ENCODE results near the gene GSTA4. TPM values are rescaled to one million over a fixed set of nuclear protein-coding genes. Genes with fewer than 3 reads are reported as not detected.
"Not testable (repeated sequence)": the region's sequence is repeated elsewhere in the genome, so short reads cannot be mapped to it uniquely, and the experiment has no call there.

GSTA4 gene
- total RNA-seq, 1 donor from 2014 or later, result 35.8 TPM

DNA sequence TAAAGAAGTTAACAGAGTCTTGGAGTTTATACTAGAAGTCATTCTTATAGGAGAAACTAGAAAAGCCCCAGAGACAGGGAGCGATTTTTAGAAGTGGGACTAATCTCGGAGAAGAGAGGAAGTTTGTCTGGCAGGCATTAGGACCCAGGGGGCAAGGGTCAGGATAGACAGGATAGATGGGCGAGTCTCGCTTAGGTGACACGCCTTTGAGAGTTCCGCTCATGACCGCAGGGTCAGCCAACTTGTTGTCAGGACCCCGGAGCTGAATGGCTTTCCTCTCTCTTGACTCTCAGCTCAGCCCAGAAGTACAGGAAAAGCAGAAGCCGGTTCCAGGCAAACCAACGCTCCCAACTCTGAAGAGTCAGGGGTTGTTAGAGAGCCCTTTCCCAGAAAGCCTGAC is 34.1 kb downstream of the GSTA4 start:
- intact Hi-C loops (cut with micrococcal nuclease); H3K27ac Mint-ChIP-seq; H3K9me3 Mint-ChIP-seq; DNase-seq (ENCODE audit: low spot score); H3K4me1 Mint-ChIP-seq (ENCODE audit: low read depth); H3K36me3 Mint-ChIP-seq (ENCODE audit: low read depth); H3K4me3 Mint-ChIP-seq: not testable (repeated sequence)
- H3K27me3 Mint-ChIP-seq (ENCODE audit: insufficient read depth), result peaks cover 10% of the 10 kb centered on the region

DNA sequence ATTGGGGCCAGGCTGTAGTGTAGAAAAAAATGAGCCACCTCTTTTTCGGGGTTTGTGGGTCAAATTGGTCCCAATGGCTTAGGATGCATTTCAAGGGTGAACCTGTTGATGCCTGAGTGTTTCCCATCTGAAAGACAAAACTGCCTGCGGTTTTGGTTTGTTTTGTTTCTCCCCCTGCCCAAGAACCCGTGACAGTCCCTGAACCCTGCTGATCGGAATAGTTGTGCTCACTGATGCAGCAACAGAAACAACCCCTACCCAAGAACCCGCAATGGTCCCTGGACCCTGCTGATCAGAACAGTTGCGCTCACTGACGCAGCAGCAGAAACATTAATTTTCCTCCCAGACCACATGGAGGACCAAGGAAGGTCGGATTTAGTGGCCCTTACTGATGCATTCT is 34.9 kb downstream of the GSTA4 start:
- H3K36me3 Mint-ChIP-seq (ENCODE audit: low read depth); H3K4me1 Mint-ChIP-seq (ENCODE audit: low read depth); intact Hi-C loops (cut with micrococcal nuclease); DNase-seq (ENCODE audit: low spot score); H3K27ac Mint-ChIP-seq; H3K9me3 Mint-ChIP-seq; H3K4me3 Mint-ChIP-seq: not testable (repeated sequence)
- peaks cover 12% of the 10 kb centered on the region for H3K27me3 Mint-ChIP-seq (ENCODE audit: insufficient read depth)

DNA sequence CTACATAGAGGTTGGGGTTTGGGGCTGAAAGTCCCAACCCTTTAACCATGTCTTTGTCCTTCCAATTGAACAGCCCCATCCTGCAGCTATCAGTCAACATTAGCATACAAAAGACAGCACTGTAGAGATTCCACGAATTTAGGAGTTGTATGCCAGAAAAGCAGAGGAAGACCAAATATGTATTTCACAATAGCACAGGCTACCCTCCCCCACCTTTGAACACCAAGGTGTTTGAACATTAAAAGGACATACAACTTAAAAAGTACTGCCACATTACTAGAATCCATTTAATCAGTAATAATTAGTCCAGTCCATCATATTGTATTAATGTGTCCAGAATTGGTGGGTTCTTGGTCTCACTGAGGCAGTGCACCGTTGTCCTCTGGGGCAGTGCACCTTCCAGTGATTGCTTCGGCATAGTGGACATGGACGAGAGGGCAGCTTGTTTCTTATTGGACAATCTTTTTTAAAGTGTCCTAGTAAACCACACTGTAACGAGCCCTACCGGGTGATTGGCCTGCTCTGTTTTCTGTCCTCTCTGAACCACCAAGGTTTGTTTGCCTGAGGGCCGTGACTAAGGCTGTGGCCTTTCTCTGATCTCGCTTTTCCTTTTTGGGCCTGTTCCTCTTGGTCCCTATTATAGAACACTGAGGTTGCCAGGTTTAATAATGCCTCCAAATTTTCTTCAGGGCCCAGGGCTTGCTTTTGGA is 36.4 kb downstream of the GSTA4 start:
- no peak for DNase-seq (ENCODE audit: low spot score)
- Mint-ChIP-seq H3K27me3 (ENCODE audit: insufficient read depth) (peaks cover 12% of the 10 kb centered on the region), H3K9me3 (no peaks in the 10 kb centered on the region), H3K4me1 (ENCODE audit: low read depth) (no peaks in the 10 kb centered on the region), H3K27ac (no peak overlapping the region), H3K36me3 (ENCODE audit: low read depth) (no peaks in the 10 kb centered on the region), H3K4me3 (no peak overlapping the region)
- intact Hi-C loops (cut with micrococcal nuclease), result no loop called here

DNA sequence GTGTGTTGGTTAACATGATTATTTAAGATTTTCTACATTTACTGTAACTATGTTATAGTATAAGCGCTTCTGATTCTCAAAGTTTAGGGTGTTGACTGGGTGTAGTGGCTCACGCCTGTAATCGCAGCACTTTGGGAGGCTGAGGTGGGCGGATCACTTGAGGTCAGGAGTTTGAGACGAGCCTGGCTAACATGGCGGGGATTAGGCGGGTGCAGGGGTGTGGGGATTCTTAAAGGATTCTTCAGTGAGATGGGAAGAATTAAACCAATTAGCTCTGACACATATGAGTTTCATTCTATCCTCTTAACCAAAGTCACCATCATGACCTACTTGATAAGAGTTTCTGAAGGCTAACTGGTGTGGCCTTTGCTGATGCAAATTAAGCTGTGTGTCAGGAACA is 39.2 kb downstream of the GSTA4 start:
- Mint-ChIP-seq H3K27ac (no peak overlapping the region), H3K36me3 (ENCODE audit: low read depth) (no peaks in the 10 kb centered on the region), H3K4me1 (ENCODE audit: low read depth) (no peaks in the 10 kb centered on the region), H3K4me3 (no peak overlapping the region), H3K9me3 (no peaks in the 10 kb centered on the region), H3K27me3 (ENCODE audit: insufficient read depth) (peaks cover 22% of the 10 kb centered on the region)
- DNase-seq (ENCODE audit: low spot score), result no peak
- intact Hi-C loops (cut with micrococcal nuclease), result no loop called here

DNA sequence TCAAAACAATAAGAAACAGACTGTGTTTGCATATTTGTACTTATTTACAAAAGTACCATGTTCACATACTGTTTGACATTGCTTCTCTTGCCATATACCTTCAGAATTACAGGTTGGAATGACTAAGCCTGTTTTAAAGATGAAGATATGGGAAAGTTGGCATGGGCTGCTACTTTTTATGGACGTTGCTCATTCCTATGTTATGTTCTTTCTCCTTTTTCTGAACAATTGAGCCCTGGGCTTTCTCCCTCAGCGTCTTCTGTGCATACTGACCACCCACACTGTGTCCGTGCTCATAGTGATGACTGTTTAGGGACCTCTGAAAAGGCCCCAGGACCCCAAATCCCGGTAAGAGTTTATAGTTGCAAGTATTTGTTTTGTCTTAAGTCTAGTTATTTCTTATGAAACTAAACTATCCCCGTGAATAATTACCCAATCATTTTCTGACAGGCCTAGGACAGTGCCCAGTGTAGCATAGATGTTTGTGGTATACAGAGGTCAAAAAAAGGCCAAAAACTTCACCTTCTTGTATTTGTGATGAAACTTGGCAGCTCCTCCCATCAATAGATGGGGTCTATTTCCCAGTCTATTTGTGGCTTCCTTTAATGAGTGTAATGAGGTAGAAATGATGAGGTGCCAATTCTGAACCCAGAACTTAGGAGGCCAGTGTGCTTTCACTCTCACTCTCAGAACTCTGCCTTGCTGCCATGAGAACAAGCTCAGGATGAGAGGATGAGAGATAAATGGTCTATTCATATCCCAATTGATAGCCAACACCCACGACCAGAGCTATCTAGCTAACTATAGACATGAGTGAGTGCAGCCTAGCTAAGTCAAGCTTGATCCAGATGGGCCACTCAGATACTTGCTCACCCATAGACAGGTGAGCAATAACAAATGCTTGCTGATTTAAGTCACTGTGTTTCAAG is 40.9 kb downstream of the GSTA4 start:
- Mint-ChIP-seq H3K27me3 (ENCODE audit: insufficient read depth) (peaks cover 27% of the 10 kb centered on the region), H3K36me3 (ENCODE audit: low read depth) (no peaks in the 10 kb centered on the region), H3K4me1 (ENCODE audit: low read depth) (no peaks in the 10 kb centered on the region), H3K4me3 (no peak overlapping the region), H3K9me3 (no peaks in the 10 kb centered on the region), H3K27ac (no peak overlapping the region)
- no peak for DNase-seq (ENCODE audit: low spot score)
- intact Hi-C loops (cut with micrococcal nuclease), result no loop called here

DNA sequence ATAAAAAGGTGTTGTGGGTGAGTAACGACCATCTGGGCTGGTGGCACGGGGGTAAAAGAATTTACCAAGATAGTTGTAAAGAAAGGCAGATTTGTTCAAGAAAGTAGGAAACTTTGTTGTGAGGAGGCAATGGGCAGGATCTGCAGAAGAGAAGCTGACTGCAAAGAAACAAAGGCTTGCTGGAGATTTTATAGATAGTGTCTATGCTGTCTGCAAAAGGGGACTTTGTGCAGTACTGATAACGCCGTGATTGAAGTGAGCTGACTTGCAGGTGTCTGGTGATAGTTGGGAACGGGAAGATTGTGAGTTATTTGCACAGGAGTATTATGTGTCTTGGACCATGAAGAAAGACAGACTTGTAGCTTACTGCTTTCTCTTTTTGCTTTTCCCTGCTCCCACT is 48.8 kb downstream of the GSTA4 start:
- Mint-ChIP-seq H3K4me3 (no peak overlapping the region), H3K36me3 (ENCODE audit: low read depth) (no peaks in the 10 kb centered on the region), H3K4me1 (ENCODE audit: low read depth) (no peaks in the 10 kb centered on the region), H3K9me3 (no peaks in the 10 kb centered on the region), H3K27me3 (ENCODE audit: insufficient read depth) (peaks cover 13% of the 10 kb centered on the region), H3K27ac (no peak overlapping the region)
- intact Hi-C loops (cut with micrococcal nuclease), result no loop called here
- DNase-seq (ENCODE audit: low spot score), result no peak

DNA sequence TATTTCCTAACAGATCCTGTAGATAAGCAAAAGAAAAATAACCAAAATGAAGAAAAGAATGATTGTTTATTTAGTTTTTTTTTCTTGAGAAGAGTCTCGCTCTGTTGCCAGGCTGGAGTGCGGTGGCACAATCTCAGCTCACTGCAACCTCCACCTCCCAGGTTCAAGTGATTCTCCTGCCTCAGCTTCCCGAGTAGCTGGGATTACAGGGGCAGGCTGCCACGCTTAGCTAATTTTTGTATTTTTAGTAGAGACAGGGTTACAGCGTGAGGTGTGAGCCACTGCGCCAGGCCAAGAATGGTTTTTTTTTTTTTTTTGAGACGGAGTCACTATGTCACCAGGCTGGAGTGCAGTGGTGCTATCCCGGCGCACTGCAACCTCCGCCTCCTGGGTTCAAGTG is 52.3 kb downstream of the GSTA4 start:
- intact Hi-C loops (cut with micrococcal nuclease); H3K4me3 Mint-ChIP-seq: not testable (repeated sequence)

DNA sequence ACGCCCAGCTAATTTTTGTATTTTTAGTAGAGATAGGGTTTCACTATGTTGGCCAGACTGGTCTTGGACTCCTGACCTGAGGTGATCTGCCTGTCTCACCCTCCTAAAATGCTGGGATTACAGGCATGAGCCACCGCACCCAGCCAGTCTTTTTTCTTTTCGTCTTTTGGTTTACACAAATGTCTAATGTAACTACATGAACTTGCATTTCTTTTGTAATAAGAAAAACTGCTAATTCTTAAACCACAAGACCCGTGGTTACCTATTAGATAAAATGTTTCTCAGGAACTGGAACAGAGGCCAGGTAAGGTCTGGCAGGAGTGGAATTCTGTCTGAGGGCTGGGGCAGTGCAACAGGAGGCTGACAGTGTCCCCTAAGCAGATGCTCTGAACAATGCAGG is 52.9 kb downstream of the GSTA4 start:
- no peak for DNase-seq (ENCODE audit: low spot score)
- no peaks in the 10 kb centered on the region for H3K9me3 Mint-ChIP-seq
- intact Hi-C loops (cut with micrococcal nuclease), result no loop called here

More for the DNA sequence above, 52.3 kb downstream of the GSTA4 start:
- not testable (repeated sequence) for H3K27ac Mint-ChIP-seq; H3K4me1 Mint-ChIP-seq (ENCODE audit: low read depth); H3K27me3 Mint-ChIP-seq (ENCODE audit: insufficient read depth); DNase-seq (ENCODE audit: low spot score); H3K36me3 Mint-ChIP-seq (ENCODE audit: low read depth); H3K9me3 Mint-ChIP-seq

DNA sequence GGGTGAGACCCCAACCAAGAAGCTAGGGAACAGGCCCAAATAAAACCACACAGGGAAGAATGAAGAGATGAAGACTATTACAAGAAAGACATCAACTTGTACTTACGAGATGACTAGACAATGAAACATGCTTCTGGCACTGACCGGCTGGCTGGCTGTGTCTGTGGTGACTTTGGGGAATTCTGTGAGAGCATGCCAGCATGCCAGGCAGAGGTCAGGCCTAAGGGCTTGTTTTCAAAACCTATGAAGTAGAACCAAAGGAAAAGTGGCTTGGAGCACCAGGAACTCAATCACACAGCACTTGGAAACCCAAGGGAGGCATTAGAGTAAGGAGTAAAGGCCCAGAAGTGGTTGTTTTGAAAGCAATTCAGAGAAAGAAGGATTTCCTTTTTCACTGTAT is 57.2 kb downstream of the GSTA4 start:
- intact Hi-C loops (cut with micrococcal nuclease), result no loop called here
- H3K36me3 Mint-ChIP-seq (ENCODE audit: low read depth), result no peaks in the 10 kb centered on the region

More for the DNA sequence above, 52.9 kb downstream of the GSTA4 start:
- H3K27me3 Mint-ChIP-seq (ENCODE audit: insufficient read depth), result peaks cover 2% of the 10 kb centered on the region
- H3K36me3 Mint-ChIP-seq (ENCODE audit: low read depth), result no peaks in the 10 kb centered on the region
- H3K4me1 Mint-ChIP-seq (ENCODE audit: low read depth), result no peaks in the 10 kb centered on the region
- no peak overlapping the region for H3K27ac Mint-ChIP-seq
- H3K4me3 Mint-ChIP-seq, result no peak overlapping the region

DNA sequence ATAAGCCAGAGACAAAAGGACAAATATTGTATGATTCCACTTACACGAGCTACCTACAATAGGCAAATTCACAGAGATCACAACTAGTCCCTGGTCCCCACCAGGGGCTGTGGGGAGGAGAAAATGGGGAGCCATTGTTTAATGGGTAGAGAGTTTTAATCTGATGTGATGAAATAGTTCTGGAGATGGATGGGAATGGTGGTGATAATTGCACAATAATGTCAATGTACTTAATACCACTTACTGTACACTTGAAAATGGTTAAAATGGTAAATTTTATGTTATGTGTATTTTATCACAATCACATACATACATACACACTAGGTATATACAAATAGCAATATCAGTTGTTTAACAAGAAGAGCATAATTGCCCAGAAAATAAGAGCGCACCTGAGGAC is 61.3 kb downstream of the GSTA4 start:
- intact Hi-C loops (cut with micrococcal nuclease), result no loop called here
- H3K9me3 Mint-ChIP-seq, result no peaks in the 10 kb centered on the region

More for the DNA sequence above, 57.2 kb downstream of the GSTA4 start:
- Mint-ChIP-seq H3K27me3 (ENCODE audit: insufficient read depth) (peaks cover 5% of the 10 kb centered on the region), H3K27ac (no peak overlapping the region), H3K4me3 (no peak overlapping the region), H3K4me1 (ENCODE audit: low read depth) (no peaks in the 10 kb centered on the region), H3K9me3 (no peaks in the 10 kb centered on the region)
- DNase-seq (ENCODE audit: low spot score), result no peak

DNA sequence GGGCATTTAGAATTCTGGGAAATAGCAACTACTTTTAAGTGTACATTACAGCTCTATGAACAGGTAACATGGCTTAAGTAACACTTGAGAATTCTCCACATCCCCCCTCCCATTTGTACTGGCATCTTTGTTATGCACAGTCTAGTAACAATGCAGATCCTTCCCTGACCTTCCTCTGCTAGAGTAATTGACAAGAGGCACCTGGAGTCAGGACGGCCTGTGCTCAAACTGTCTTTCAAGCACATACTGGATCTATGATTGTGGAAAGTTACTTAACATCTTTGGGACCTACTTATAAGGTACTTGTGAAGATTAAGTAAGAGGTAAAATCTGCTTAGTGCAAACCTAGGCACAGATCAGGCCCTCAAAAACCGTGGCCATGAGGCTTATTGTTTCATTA is 63.7 kb downstream of the GSTA4 start:
- intact Hi-C loops (cut with micrococcal nuclease), result no loop called here
- no peak overlapping the region for H3K27ac Mint-ChIP-seq
- H3K4me3 Mint-ChIP-seq, result no peak overlapping the region
- H3K27me3 Mint-ChIP-seq (ENCODE audit: insufficient read depth), result peaks cover 10% of the 10 kb centered on the region
- no peaks in the 10 kb centered on the region for H3K4me1 Mint-ChIP-seq (ENCODE audit: low read depth)
- no peaks in the 10 kb centered on the region for H3K36me3 Mint-ChIP-seq (ENCODE audit: low read depth)
- DNase-seq (ENCODE audit: low spot score), result no peak
- H3K9me3 Mint-ChIP-seq, result no peaks in the 10 kb centered on the region

More for the DNA sequence above, 61.3 kb downstream of the GSTA4 start:
- no peaks in the 10 kb centered on the region for H3K36me3 Mint-ChIP-seq (ENCODE audit: low read depth)
- no peak overlapping the region for H3K27ac Mint-ChIP-seq
- H3K4me1 Mint-ChIP-seq (ENCODE audit: low read depth), result no peaks in the 10 kb centered on the region
- no peak for DNase-seq (ENCODE audit: low spot score)
- peaks cover 6% of the 10 kb centered on the region for H3K27me3 Mint-ChIP-seq (ENCODE audit: insufficient read depth)
- H3K4me3 Mint-ChIP-seq, result no peak overlapping the region

DNA sequence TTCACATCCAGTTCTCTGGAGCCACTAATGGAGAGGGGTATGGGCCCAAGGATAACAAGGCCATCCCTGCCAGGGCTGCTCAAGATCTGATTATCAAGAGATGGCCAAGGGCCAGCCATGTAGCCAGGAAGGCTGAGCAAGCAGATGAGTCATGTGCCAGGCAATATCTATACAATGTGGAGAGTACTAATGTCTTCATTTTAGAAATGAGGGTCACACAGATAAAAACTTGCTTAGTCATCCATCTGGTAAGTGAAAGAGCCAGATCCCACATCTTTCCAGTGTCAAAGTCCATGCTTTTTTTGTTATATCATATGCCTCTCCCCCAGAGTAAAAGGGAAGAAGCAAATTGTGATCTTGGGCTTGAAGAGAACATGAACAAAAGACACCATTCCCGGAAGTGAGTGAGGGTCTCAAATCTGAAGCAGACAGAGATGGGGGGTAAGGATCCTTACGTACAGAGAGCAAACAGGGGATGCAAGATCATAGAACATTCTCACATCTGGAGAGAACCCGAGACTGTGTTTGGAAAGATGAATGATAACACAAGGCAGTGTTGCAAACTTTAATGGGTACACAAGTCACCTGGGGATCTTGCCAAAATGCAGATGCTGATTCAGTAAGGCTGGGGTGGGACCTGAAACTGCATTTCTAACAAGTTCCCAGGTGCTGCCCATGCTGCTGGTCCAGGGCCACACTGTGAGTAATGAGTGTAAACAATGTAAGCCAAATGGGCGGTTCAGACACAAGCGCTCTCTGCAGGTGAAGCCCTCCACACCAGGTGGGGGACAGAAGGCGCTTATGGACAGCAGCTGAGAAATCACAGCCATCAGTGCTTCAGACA is 65.5 kb downstream of the GSTA4 start:
- Mint-ChIP-seq H3K27ac (no peak overlapping the region), H3K9me3 (no peaks in the 10 kb centered on the region), H3K27me3 (ENCODE audit: insufficient read depth) (peaks cover 10% of the 10 kb centered on the region), H3K4me3 (no peak overlapping the region), H3K36me3 (ENCODE audit: low read depth) (no peaks in the 10 kb centered on the region), H3K4me1 (ENCODE audit: low read depth) (no peaks in the 10 kb centered on the region)
- intact Hi-C loops (cut with micrococcal nuclease), result no loop called here
- no peak for DNase-seq (ENCODE audit: low spot score)
